ENCODE results near the gene BBS2. TPM values are rescaled to one million over a fixed set of nuclear protein-coding genes. Genes with fewer than 3 reads are reported as not detected.

BBS2 gene
- total and polyA plus RNA-seq, 2 of the 13 experiments (the other 11 are each of a cell fraction or from before 2014, with no cell fraction given), result 59.7 to 68.3 TPM

- Histone ChIP-seq H3K36me3 (replicated peaks in 1 of 2; ENCODE audit: control insufficient read depth in 1 of 2, insufficient read depth in 2 of 2, low read length in 2 of 2) (no peaks in the 10 kb centered on the region), H3K4me1 (ENCODE audit: insufficient read depth, low read length) (peaks cover 56% of the 10 kb centered on the region), H3K9me3 (ENCODE audit: low read length) (no peaks in the 10 kb centered on the region), H3K4me2 (ENCODE audit: low read depth, low read length) (no peak overlapping the region), H3K9ac (ENCODE audit: insufficient read depth, low read depth, low read length) (no peak overlapping the region), H4K20me1 (ENCODE audit: insufficient read depth, low read length) (no peaks in the 10 kb centered on the region), H3K79me2 (ENCODE audit: insufficient read depth, low read length) (no peaks in the 10 kb centered on the region), H3K27ac (ENCODE audit: extremely low read length, insufficient read depth, low read length) (no peak overlapping the region), H2AFZ (ENCODE audit: low read length) (no peak overlapping the region), H3K27me3 (ENCODE audit: control insufficient read depth in 1 of 2, insufficient read depth in 2 of 2, low read length in 2 of 2) (peaks cover 2 to 14% of the 10 kb centered on the region in 2 experiments; a peak in 3 of 5 replicates), H3K4me3 (replicated peaks in 1 of 3; ENCODE audit: insufficient read depth in 1 of 3, low read depth in 2 of 3, low read length in 3 of 3) (no peak overlapping the region)
- TF ChIP-seq RXRB (CRISPR knock-in tag; IDR thresholded peaks at IDR 0.05; ENCODE audit: borderline replicate concordance) (no peak), HMG20A (CRISPR knock-in tag; IDR thresholded peaks at IDR 0.05; ENCODE audit: borderline replicate concordance) (no peak), GZF1 (CRISPR knock-in tag; IDR thresholded peaks at IDR 0.05) (no peak), SIN3A (IDR thresholded peaks at IDR 0.05; ENCODE audit: borderline replicate concordance, low read depth, low read length) (no peak), ZNF354B (CRISPR knock-in tag; IDR thresholded peaks at IDR 0.05) (no peak), ZNF629 (CRISPR knock-in tag; conservative IDR thresholded peaks at IDR 0.05) (peak; percentile 79), ZFP37 (CRISPR knock-in tag; IDR thresholded peaks at IDR 0.05; ENCODE audit: borderline replicate concordance) (no peak)
- BruUV-seq (replicated peaks), result no TSS peak
- DNase-seq (ENCODE audit: low spot score) (no peak), FAIRE-seq (no peak), ATAC-seq (no peak)
- WGBS (ENCODE audit: low lambda C conversion rate), result 69% methylated on average over 10 of the region's 10 CpGs
- in situ Hi-C loops (cut with HindIII; ENCODE audit: extremely low pct_ligation_motif_present, low pct_unique_long_range_greater_than_20kb) (no loop called here), intact Hi-C loops (cut with micrococcal nuclease; ENCODE audit: unreplicated experiment) (no loop called here)
- CTCF ChIA-PET (ENCODE audit: low intra/inter-chr PET ratio, low total read pairs), result no interaction called here
- POLR2A ChIA-PET, result no interaction called here
These were observed 34.6 kb upstream of the BBS2 start for GRCh38 chr16:56554441-56554840.

- ATAC-seq (peak; percentile 91), FAIRE-seq (peak; percentile 79), DNase-seq (ENCODE audit: low spot score) (peak; percentile 84)
- intact Hi-C loops (cut with micrococcal nuclease; ENCODE audit: unreplicated experiment) (loop anchor here (1.0 kb wide), 1 partner anchor 22 kb away; no protein-coding TSS in a partner anchor), in situ Hi-C loops (cut with HindIII; ENCODE audit: extremely low pct_ligation_motif_present, low pct_unique_long_range_greater_than_20kb) (no loop called here)
- CTCF ChIA-PET (ENCODE audit: low intra/inter-chr PET ratio, low total read pairs), result no interaction called here
- Histone ChIP-seq H3K79me2 (ENCODE audit: insufficient read depth, low read length) (no peaks in the 10 kb centered on the region), H3K9ac (ENCODE audit: insufficient read depth, low read depth, low read length) (peak overlapping the region; percentile 17), H3K27me3 (ENCODE audit: control insufficient read depth in 1 of 2, insufficient read depth in 2 of 2, low read length in 2 of 2) (peaks cover 0 to 21% of the 10 kb centered on the region in 2 experiments; a peak in 3 of 5 replicates), H3K4me2 (ENCODE audit: low read depth, low read length) (peak overlapping the region; percentile 60), H3K4me1 (ENCODE audit: insufficient read depth, low read length) (peaks cover 66% of the 10 kb centered on the region), H3K9me3 (ENCODE audit: low read length) (no peaks in the 10 kb centered on the region), H3K27ac (ENCODE audit: extremely low read length, insufficient read depth, low read length) (peak overlapping the region; percentile 46), H4K20me1 (ENCODE audit: insufficient read depth, low read length) (no peaks in the 10 kb centered on the region), H3K36me3 (replicated peaks in 1 of 2; ENCODE audit: control insufficient read depth in 1 of 2, insufficient read depth in 2 of 2, low read length in 2 of 2) (no peaks in the 10 kb centered on the region), H3K4me3 (replicated peaks in 1 of 3; ENCODE audit: insufficient read depth in 1 of 3, low read depth in 2 of 3, low read length in 3 of 3) (peak overlapping the region in 2 of 3 experiments; percentile 1 to 29; a peak in 3 of 6 replicates), H2AFZ (ENCODE audit: low read length) (no peak overlapping the region)
- POLR2A ChIA-PET, result interaction anchor here (0.6 kb wide), 1 partner anchor 18 kb away, joined by 4 read pairs; no protein-coding TSS in a partner anchor
- WGBS (ENCODE audit: low lambda C conversion rate), result 13% methylated on average over 11 of the region's 11 CpGs
- no TSS peak for BruUV-seq (replicated peaks)
- no peak for TF ChIP-seq MTA1 (CRISPR knock-in tag; IDR thresholded peaks at IDR 0.05; ENCODE audit: borderline replicate concordance)
- TF ChIP-seq BRD4 (CRISPR knock-in tag; IDR thresholded peaks at IDR 0.05), result no peak; the same call in 1 of the 2 replicates
- TF ChIP-seq HBP1 (CRISPR knock-in tag; IDR thresholded peaks at IDR 0.05; ENCODE audit: low read depth), result no peak
- TF ChIP-seq NCOA1 (CRISPR knock-in tag; IDR thresholded peaks at IDR 0.05), result no peak
- no peak for TF ChIP-seq ZNF572 (CRISPR knock-in tag; IDR thresholded peaks at IDR 0.05)
- no peak for TF ChIP-seq ZNF17 (CRISPR knock-in tag; IDR thresholded peaks at IDR 0.05)
- TF ChIP-seq RNF2 (conservative IDR thresholded peaks at IDR 0.05; ENCODE audit: low read depth), result no peak
- no peak for TF ChIP-seq FOXK2 (IDR thresholded peaks at IDR 0.05)
- no peak for TF ChIP-seq ZNF484 (CRISPR knock-in tag; IDR thresholded peaks at IDR 0.05; ENCODE audit: borderline replicate concordance, low read depth)
- peak; percentile 86 for TF ChIP-seq HDAC2 (CRISPR knock-in tag; IDR thresholded peaks at IDR 0.05)
- no peak; the same call in 1 of the 2 replicates for TF ChIP-seq ZNF460 (CRISPR knock-in tag; IDR thresholded peaks at IDR 0.05; ENCODE audit: borderline replicate concordance)
- TF ChIP-seq POLR2A (IDR thresholded peaks at IDR 0.05; ENCODE audit: insufficient read depth in 1 of 2, low read depth in 2 of 2, low read length in 2 of 2), result no peak
- no peak for TF ChIP-seq MIER2 (CRISPR knock-in tag; IDR thresholded peaks at IDR 0.05)
These were observed 32.2 kb upstream of the BBS2 start for GRCh38 chr16:56551796-56552738.

Measured in HepG2 (cell line).